ENCODE measurements around the gene SOX9. TPM values are rescaled to one million over a fixed set of nuclear protein-coding genes. Genes with fewer than 3 reads are reported as not detected.

The SOX9 gene
- total RNA-seq, 2 donors from 2014 or later = 52.3 to 74.2 TPM

DNA sequence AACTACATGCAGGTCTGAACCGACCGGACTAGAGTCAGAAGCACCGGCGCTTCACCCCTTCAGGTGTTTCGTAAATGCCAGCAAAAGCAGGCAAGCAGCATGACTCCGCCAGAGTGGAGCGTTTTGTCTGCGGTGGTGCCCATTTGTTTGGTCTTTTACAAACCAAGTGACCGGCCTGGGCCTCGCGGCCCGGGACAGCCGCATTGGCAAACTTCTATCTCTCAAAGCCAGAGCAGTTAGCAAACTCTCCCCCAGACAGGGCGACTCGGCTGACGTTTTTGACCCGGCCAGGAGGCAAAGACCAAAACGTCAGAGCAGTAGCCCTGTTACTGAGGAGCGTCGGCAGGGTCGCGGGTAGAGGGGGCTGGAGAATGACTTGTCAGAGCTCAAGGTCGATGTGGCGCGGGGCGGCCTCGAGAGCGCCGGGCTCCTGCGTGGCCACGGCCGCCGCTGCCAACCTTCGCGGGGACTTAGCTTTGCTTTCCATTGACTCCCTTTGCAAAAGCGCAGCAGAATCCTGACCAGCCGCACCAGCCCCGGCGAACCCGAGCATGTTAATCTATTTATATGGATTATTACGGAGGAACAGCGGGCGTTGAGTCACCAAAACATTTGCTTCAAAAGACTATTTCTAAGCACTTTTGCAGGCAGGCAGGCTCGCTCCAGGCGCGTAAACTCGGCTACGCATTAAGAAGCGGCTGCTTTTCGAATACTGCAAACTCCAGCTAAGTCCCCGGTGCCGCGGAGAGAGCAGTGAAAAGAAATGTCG, 763 bp upstream of the SOX9 start:
- no peaks in the 10 kb centered on the region for H3K4me1 ChIP-seq
- H3K27me3 ChIP-seq = peaks cover 26% of the 10 kb centered on the region
- H3K27ac ChIP-seq = peak overlapping the region; percentile 76
- intact Hi-C loops (cut with DNase I) = loop anchor here (5.0 to 10.0 kb wide), 2 partner anchors 145 to 307 kb away; no protein-coding TSS in a partner anchor
- no peaks in the 10 kb centered on the region for H3K36me3 ChIP-seq
- H3K9ac ChIP-seq (ENCODE audit: low read depth in 2 of 2, low read length in 2 of 2) = peak overlapping the region; percentile 38 to 93
- TF ChIP-seq, protein P1, sequence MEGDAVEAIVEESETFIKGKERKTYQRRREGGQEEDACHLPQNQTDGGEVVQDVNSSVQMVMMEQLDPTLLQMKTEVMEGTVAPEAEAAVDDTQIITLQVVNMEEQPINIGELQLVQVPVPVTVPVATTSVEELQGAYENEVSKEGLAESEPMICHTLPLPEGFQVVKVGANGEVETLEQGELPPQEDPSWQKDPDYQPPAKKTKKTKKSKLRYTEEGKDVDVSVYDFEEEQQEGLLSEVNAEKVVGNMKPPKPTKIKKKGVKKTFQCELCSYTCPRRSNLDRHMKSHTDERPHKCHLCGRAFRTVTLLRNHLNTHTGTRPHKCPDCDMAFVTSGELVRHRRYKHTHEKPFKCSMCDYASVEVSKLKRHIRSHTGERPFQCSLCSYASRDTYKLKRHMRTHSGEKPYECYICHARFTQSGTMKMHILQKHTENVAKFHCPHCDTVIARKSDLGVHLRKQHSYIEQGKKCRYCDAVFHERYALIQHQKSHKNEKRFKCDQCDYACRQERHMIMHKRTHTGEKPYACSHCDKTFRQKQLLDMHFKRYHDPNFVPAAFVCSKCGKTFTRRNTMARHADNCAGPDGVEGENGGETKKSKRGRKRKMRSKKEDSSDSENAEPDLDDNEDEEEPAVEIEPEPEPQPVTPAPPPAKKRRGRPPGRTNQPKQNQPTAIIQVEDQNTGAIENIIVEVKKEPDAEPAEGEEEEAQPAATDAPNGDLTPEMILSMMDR (IDR thresholded peaks at IDR 0.05) = no peak
- H3K9me3 ChIP-seq = no peaks in the 10 kb centered on the region
- peak; percentile 56 for DNase-seq
- peak overlapping the region; percentile 74 for H3K4me3 ChIP-seq

DNA sequence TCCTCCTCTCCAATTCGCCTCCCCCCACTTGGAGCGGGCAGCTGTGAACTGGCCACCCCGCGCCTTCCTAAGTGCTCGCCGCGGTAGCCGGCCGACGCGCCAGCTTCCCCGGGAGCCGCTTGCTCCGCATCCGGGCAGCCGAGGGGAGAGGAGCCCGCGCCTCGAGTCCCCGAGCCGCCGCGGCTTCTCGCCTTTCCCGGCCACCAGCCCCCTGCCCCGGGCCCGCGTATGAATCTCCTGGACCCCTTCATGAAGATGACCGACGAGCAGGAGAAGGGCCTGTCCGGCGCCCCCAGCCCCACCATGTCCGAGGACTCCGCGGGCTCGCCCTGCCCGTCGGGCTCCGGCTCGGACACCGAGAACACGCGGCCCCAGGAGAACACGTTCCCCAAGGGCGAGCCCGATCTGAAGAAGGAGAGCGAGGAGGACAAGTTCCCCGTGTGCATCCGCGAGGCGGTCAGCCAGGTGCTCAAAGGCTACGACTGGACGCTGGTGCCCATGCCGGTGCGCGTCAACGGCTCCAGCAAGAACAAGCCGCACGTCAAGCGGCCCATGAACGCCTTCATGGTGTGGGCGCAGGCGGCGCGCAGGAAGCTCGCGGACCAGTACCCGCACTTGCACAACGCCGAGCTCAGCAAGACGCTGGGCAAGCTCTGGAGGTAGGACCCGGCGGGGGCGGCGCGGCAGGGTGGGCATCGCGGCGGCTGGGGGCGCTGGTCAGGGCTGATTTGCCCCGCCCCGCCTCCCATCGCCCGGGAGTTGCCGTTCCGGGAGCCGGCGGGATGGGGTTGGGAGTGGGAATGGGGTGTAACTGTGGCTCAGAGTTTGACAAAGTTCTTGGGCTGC, 567 bp downstream of the SOX9 start:
- H3K27ac ChIP-seq = peak overlapping the region; percentile 84
- H3K9me3 ChIP-seq = no peaks in the 10 kb centered on the region
- H3K4me1 ChIP-seq = no peaks in the 10 kb centered on the region
- peak overlapping the region; percentile 74 to 76 for H3K9ac ChIP-seq (ENCODE audit: low read depth in 2 of 2, low read length in 2 of 2)
- intact Hi-C loops (cut with DNase I) = loop anchor here (5.0 kb wide), 1 partner anchor 306 kb away; no protein-coding TSS in a partner anchor
- H3K27me3 ChIP-seq = peaks cover 25% of the 10 kb centered on the region
- TF ChIP-seq, protein P1 (IDR thresholded peaks at IDR 0.05) = no peak
- DNase-seq = peak; percentile 58
- peak overlapping the region; percentile 74 for H3K4me3 ChIP-seq
- no peaks in the 10 kb centered on the region for H3K36me3 ChIP-seq

DNA sequence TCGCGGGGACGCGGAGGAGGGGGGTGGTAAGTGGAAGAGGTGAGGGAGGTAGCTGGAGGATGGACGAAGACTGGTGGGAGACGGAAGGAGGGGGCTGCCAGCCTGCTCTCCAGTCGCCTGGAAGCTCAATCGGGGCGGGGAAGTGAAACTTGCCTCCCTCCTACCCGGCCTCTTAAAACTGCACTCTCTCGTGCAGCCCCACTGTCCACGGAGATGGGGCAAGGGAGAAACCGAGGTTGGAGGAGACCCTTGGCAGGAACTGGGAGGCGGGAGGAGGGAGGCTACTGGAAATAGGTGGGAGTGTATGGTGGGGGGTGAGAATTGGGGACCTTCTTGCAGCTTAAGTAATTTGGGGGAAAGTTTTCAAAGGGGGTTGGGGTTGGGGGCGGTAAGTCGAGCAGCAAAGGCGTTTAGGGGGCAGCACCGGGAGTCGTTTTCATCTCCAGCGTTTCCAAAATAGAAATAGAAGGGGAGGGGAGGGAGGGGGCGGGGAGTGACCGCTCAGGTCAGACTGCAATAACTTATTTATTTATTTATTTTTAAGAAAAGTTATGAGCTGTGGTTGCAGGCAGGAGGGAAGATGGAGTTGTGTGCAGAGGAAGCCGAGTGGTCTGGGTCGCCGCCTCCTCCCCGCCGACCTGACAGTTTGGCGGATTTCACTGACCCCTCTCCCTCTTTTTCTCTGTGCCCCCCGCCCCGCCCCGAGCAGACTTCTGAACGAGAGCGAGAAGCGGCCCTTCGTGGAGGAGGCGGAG, 1.4 kb downstream of the SOX9 start:
- Histone ChIP-seq H3K27ac (peak overlapping the region; percentile 84), H3K36me3 (no peaks in the 10 kb centered on the region), H3K27me3 (peaks cover 17% of the 10 kb centered on the region), H3K4me1 (no peaks in the 10 kb centered on the region), H3K4me3 (peak overlapping the region; percentile 74), H3K9ac (ENCODE audit: low read depth in 2 of 2, low read length in 2 of 2) (peak overlapping the region; percentile 74 to 76), H3K9me3 (no peaks in the 10 kb centered on the region)
- intact Hi-C loops (cut with DNase I) = loop anchor here (5.0 kb wide), 1 partner anchor 305 kb away; no protein-coding TSS in a partner anchor
- no peak for DNase-seq
- TF ChIP-seq, protein P1 (IDR thresholded peaks at IDR 0.05) = no peak

DNA sequence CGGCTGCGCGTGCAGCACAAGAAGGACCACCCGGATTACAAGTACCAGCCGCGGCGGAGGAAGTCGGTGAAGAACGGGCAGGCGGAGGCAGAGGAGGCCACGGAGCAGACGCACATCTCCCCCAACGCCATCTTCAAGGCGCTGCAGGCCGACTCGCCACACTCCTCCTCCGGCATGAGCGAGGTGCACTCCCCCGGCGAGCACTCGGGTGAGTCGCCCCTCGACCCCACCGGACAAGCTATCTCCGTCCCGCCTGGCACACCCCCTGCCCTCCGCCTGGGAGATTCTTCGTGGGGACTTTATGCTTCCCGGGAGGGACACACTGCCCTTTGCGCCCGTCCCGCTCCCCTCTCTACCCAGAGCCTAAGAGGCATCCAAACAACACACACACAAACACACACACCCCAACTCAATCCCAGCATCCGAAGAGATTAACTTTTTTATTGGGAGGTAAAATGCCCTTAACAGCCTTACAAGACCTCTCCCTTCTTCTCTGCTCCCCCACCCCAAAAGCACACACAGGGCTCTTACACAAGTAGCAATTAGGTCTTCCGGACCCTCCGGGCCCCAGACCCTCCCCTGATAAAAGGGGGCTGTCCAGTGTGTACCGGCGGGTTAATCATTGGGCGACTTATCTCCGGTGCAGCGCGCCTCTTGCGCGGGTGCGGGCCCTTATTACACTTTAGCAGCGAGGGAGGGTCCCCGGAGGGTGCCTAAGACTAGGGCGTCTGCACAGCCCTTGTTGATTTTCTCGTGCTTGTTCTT, 2.1 kb downstream of the SOX9 start:
- Histone ChIP-seq H3K4me1 (no peaks in the 10 kb centered on the region), H3K27me3 (peaks cover 9% of the 10 kb centered on the region), H3K9me3 (no peaks in the 10 kb centered on the region), H3K36me3 (no peaks in the 10 kb centered on the region), H3K9ac (ENCODE audit: low read depth in 2 of 2, low read length in 2 of 2) (peak overlapping the region; percentile 39 to 65), H3K4me3 (peak overlapping the region; percentile 74), H3K27ac (no peak overlapping the region)
- intact Hi-C loops (cut with DNase I) = loop anchor here (5.0 kb wide), 1 partner anchor 304 kb away; no protein-coding TSS in a partner anchor
- peak; percentile 62 for DNase-seq
- TF ChIP-seq, protein P1 (IDR thresholded peaks at IDR 0.05) = no peak

Measured in colonic mucosa (tissue), 4 donors.